GM21786 (cell line): ENCODE results near the gene TMEM187.

Source experiments
- ATAC-seq: cut with Tn5 transposase; IDR thresholded peaks from one replicate; pipeline ENCODE4 v1.9.1; 2021; ENCODE audit not compliant: unreplicated experiment

The TMEM187 gene

GRCh38 chrX:153953892-153954557 is 18.5 kb upstream of the TMEM187 start:
- ATAC-seq = no peak

- no peak for ATAC-seq
Observed at GRCh38 chrX:153954558-153955227, 17.9 kb upstream of the TMEM187 start.

DNA sequence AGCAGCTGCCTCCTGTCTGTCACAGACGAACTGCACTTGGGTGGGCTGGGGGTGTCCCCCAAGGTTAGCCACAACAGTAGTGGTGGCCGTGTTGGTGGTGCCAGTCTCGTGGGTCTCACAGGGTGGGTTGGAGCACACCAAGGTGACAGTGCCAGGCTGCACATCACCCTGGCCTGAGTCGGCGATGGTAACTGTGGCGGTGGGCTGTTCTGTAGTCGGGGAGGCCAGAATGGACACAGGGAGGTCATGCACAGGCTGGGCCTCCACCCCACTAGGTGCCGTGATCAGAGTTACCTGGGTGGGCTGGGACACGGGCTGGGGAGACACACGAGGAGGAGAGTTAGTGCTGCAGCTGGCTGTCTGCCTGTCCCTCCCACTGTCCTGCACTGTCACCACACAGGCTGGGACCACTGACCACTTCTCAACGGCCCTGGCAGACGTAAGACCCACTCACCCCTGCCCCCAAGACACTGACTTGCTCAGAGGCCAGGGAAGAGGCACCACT is 17.3 kb upstream of the TMEM187 start:
- no peak for ATAC-seq

- no peak for ATAC-seq
Observed at GRCh38 chrX:153956044-153956907, 16.3 kb upstream of the TMEM187 start.

- no peak for ATAC-seq
Observed at GRCh38 chrX:153957224-153957623, 15.3 kb upstream of the TMEM187 start.

- ATAC-seq = no peak
Observed at GRCh38 chrX:153958605-153959004, 13.9 kb upstream of the TMEM187 start.

- no peak for ATAC-seq
Observed at GRCh38 chrX:153959649-153960048, 12.9 kb upstream of the TMEM187 start.

DNA sequence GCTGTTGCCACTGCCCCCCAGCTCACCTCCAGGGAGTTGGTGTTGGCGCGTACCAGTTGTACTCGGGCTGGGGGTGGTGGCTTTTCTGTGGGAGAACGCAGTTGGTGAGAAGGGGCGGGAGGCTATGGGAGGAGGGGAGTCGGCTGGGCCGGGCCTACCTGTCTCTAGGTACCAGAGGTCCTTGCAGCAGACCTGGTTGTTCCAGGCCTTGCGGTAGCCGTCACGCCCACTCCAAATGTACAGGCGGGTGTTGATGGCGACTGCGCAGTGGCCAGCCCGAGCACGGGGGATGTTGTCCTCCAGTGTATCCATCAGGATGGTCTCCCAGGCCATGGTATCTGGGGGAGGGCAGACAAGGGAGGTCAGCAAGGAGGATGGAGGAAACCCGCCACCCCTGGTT is 12.5 kb upstream of the TMEM187 start:
- no peak for ATAC-seq

DNA sequence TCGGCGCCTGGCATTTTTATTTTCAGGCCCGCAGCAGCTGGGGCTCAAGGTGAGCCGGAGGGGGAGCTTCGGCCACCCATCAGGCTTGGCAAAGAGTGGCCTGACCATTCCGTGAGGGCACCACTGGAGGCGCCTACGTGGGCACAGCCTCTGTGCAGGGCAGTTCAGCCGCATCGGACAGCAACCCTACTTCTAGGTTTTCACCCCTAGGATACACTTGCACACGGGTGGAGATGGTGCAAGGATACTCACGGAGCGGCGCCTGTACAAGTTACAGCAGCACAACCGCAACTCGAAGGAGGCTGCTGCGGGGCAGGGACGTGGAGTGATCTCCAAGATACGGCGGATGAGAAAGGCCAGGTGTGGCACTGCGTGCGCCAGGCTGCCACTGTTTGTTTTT is 11.8 kb upstream of the TMEM187 start:
- no peak for ATAC-seq

- ATAC-seq = no peak
Observed at GRCh38 chrX:153961292-153961691, 11.3 kb upstream of the TMEM187 start.

GRCh38 chrX:153963546-153963945 is 9.0 kb upstream of the TMEM187 start:
- no peak for ATAC-seq

DNA sequence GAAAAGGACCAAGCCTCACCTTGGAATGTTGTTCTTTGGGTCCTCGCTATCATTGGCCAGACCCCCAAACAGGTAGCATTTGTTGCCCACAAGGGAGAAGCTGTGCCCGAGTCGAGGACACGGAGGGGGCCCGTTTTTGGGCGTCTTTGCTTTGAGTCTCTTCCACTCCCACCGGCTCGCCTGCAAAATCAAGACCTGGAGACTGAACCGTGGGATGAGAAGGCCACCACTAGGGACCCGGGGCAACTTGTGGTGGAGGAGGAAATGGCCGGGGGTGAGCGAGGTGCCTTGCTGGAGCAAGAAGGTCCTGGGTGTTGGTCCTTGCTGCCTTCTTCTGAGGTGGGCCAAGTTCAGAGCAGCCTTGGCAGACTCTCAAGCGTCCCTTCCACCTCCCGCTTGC is 8.4 kb upstream of the TMEM187 start:
- ATAC-seq = no peak

GRCh38 chrX:153965406-153965805 is 7.1 kb upstream of the TMEM187 start:
- no peak for ATAC-seq

DNA sequence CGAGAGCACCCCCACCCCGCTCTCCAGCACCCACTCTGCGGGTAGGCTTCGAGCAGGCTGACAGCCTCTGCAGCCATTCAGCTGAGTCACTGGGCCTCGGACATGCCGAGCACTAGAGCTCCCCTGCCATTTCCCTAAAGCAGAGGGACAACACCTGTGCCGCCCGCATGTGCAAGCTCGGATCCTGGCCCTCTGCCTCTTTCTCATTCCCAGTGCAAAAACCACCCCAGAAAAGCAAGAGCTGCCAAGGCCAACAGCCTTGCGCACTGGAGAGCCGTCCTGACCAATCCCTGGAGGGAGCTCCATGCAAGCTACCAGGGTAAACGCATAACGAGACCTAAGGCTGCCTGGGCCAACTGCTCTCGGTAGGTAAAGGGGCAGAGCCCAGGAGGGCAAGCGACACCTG is 6.3 kb upstream of the TMEM187 start:
- no peak for ATAC-seq

GRCh38 chrX:153966841-153967535 is 5.6 kb upstream of the TMEM187 start:
- no peak for ATAC-seq

- ATAC-seq = no peak
Observed at GRCh38 chrX:153967536-153968224, 4.9 kb upstream of the TMEM187 start.

DNA sequence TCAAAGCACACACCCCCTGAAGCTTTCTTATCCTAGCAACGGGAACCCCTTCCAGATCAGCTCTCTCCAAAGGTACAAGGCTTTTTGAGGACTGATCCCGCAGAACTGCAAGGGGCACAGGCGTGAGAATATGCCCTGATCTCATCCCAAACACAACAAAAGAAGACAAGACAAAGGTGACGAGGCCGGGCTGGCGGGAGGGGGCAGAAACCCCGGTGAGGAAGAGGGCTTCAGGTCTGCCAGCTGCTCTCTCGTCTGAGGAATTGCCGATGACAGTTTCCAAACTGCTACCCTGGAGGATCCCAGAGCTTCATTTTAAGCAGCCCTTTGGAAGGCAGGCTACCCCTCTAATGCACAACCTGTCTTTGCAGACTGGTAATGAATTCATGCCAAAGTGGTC is 4.3 kb upstream of the TMEM187 start:
- ATAC-seq = no peak

GRCh38 chrX:153968754-153969124 is 3.8 kb upstream of the TMEM187 start:
- no peak for ATAC-seq

- ATAC-seq = no peak
Observed at GRCh38 chrX:153969125-153969903, 3.2 kb upstream of the TMEM187 start.

DNA sequence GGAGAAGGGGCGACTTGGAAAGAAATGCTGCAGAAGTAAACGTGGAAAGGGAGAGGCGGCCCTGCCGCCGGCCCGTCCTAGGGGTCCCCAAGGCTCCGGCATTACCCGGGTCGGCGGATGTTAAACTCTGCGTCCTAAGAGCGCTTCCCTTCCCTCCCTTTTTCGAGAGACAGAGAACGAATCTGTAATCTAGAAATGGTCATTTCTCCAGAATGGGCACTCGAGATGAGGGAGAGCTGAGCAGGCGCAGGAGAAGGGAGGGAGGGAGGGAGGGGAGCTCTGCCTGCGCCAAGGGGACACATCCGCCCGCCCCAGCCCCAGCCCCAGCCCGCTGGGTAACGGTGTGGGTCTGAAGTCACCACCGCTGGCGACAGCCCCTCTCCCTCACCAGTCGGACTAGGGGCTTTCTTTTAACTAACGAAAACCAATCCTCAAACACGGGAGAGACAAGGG is 2.6 kb upstream of the TMEM187 start:
- ATAC-seq = no peak
